ENCODE measurements around the gene ZDHHC9.

Gene ZDHHC9

DNA sequence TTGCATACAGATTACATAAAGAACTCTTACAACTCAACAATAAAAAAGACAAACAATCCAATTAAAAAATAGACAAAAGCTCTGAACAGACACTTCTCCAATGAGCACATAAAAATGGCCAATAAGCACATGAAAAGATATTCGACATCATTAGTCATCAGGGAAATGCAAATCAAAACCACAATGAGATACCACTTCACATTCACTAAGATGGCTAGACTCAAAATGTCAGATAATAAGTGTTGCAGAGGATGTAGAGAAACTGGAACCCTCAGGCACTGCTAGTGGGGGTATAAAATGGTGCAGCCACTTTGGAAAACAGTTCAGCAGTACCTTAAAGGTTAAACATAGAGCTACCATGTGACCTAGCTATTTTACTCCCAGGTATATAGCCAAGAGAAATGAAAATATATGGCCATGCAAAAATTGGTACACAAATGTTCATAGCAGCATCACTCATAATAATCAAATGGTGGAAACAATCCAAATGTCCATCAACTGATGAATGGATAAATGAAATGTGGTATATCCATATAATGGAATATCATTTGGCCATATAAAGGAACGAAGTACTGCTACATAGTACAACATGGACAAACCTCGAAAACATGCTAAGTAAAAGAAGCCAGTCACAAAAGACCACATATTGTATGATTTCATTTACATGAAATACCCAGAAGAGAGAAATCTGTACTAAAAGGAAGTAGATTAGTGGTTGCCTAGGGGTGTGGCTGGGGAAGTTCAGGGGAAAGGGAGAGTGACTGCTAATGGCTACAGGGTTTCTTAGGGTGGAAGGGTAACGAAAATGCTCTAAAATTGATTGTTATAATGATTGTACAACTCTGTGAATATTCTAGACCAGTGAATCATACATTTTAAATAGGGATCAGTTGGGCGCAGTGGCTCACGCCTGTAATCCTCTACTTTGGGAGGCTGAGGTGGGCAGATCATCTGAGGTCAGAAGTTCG is 34.6 kb downstream of the ZDHHC9 start:
- TF ChIP-seq POLR2A (IDR thresholded peaks at IDR 0.05; ENCODE audit: low read depth, low read length), result no peak
- TF ChIP-seq POLR2AphosphoS5 (IDR thresholded peaks at IDR 0.05; ENCODE audit: low read depth, low read length), result no peak
- TF ChIP-seq TAF1 (IDR thresholded peaks at IDR 0.05; ENCODE audit: borderline replicate concordance, low read depth, low read length), result no peak
- DNase-seq (ENCODE audit: insufficient read length), result no peak
- peak; percentile 83 for FAIRE-seq

DNA sequence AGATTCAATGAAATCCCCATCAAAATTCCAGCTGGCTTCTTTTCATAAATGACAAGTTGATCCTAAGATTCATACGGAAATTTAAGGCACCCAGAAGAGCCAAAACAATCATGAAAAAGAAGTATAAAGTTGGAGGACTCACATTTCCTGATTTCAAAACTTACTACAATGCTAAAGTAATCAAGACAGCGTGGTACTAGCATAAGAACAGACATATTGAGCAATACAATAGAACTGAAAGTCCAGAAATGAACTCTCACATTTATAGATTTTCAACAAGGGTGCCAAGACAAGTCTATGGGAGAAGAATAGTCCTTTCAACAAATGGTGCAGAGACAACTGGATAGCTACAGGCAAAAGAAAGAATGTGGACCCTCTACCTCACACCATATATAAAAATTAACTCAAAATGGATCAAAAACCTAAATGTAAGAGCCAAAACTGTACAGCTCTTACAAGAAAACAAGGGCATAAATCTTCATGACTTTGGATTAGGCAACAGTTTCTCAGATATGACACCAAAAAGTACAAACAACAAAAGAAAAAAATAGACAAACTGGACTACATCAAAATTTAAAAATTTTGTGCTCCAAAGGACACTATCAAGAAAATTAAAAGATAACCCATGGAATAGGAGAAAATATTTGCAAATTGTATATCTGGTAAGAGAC is 35.4 kb downstream of the ZDHHC9 start:
- TF ChIP-seq POLR2AphosphoS5 (IDR thresholded peaks at IDR 0.05; ENCODE audit: low read depth, low read length) (no peak), TAF1 (IDR thresholded peaks at IDR 0.05; ENCODE audit: borderline replicate concordance, low read depth, low read length) (no peak), POLR2A (IDR thresholded peaks at IDR 0.05; ENCODE audit: low read depth, low read length) (no peak)
- peak; percentile 33 for FAIRE-seq

DNA sequence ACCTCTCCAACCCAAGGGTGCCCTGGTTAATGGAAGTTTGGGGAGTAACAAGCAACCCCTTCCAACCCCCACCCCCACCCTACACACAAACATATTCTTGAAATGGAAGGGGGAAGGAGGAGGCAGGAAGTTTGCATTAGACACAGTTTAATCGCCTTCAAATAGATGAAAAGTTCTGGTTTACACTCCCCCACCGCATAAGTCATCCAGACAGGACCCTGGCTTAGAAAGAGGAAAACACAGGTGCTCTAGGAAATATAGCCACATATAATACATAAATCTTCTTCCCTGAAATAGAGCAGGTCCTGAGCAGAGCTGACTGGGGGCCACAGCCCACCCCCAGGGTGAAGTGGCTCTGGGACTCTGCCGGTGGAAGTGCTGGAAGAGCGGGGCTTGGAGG is 38.9 kb downstream of the ZDHHC9 start:
- TF ChIP-seq POLR2AphosphoS5 (IDR thresholded peaks at IDR 0.05; ENCODE audit: low read depth, low read length), result no peak
- TF ChIP-seq TAF1 (IDR thresholded peaks at IDR 0.05; ENCODE audit: borderline replicate concordance, low read depth, low read length), result no peak
- no peak for TF ChIP-seq POLR2A (IDR thresholded peaks at IDR 0.05; ENCODE audit: low read depth, low read length)
- no peak for FAIRE-seq
- DNase-seq (ENCODE audit: insufficient read length), result no peak

More for the DNA sequence above, 35.4 kb downstream of the ZDHHC9 start:
- DNase-seq (ENCODE audit: insufficient read length), result no peak

DNA sequence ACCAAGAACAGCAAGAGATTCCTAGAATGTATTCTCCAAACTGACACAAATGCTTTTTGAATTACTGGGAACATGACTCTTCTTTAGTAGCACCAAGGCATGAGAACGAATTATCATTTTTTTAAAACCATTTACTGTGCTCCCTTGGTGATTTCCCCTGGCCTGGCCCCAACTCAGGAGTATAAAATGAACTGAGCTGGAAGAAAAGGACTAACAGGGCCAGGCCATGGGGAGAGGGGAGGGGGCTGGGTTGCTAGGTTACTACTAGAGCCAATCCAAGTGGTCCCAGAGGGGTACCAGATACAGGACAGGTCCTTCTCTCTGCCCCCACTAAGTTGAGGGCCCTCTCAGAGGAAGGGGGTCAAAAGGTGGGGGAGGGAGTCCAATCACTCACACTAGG is 40.8 kb downstream of the ZDHHC9 start:
- peak; percentile 24 for FAIRE-seq
- TF ChIP-seq POLR2A (IDR thresholded peaks at IDR 0.05; ENCODE audit: low read depth, low read length), result no peak
- TF ChIP-seq TAF1 (IDR thresholded peaks at IDR 0.05; ENCODE audit: borderline replicate concordance, low read depth, low read length), result no peak
- no peak for TF ChIP-seq POLR2AphosphoS5 (IDR thresholded peaks at IDR 0.05; ENCODE audit: low read depth, low read length)

DNA sequence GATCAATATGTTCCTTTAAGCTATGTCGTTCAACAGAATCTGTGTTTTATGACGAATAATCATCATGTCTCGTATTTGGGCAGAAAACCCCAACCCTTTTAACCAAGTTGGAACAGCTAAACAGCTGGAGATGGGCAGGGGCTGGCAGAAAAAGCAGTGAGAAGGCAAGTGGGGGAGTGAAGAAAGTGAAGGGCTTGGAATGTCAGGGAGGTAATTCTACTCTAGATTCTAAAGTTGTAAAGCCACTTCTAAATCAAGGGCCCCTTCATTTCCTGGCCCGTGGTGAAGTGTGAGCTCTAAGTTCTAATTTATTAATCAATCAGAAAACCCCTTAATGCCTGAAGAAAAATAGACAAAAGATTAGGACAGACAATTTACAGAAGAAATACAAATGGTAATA is 43.5 kb downstream of the ZDHHC9 start:
- DNase-seq (ENCODE audit: insufficient read length) (no peak), FAIRE-seq (no peak)
- TF ChIP-seq POLR2A (IDR thresholded peaks at IDR 0.05; ENCODE audit: low read depth, low read length), result no peak
- TF ChIP-seq TAF1 (IDR thresholded peaks at IDR 0.05; ENCODE audit: borderline replicate concordance, low read depth, low read length), result no peak
- TF ChIP-seq POLR2AphosphoS5 (IDR thresholded peaks at IDR 0.05; ENCODE audit: low read depth, low read length), result no peak

More for the DNA sequence above, 40.8 kb downstream of the ZDHHC9 start:
- DNase-seq (ENCODE audit: insufficient read length), result no peak

DNA sequence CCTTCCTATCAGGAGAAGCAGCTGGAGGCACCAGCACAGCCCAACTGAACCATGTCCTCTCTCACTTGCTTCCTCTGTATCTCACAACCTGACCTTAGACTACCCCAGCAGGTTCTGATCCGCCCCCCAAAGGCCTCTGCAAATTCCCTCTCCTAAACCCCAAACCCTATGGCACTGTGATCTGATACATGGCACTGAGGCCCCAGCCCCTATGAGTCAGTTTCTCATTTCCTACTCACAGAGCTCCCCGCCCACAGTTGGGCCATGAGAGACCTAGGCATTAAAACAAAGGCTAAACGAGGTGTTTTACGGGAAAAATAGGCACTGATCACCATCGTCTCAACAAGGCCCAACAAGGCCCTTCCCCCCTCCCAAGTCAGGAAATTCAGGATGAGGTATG is 44.8 kb downstream of the ZDHHC9 start:
- no peak for TF ChIP-seq POLR2A (IDR thresholded peaks at IDR 0.05; ENCODE audit: low read depth, low read length)
- no peak for TF ChIP-seq TAF1 (IDR thresholded peaks at IDR 0.05; ENCODE audit: borderline replicate concordance, low read depth, low read length)
- TF ChIP-seq POLR2AphosphoS5 (IDR thresholded peaks at IDR 0.05; ENCODE audit: low read depth, low read length), result no peak; the same call in 1 of the 2 replicates
- peak; percentile 14 for FAIRE-seq
- no peak for DNase-seq (ENCODE audit: insufficient read length)

DNA sequence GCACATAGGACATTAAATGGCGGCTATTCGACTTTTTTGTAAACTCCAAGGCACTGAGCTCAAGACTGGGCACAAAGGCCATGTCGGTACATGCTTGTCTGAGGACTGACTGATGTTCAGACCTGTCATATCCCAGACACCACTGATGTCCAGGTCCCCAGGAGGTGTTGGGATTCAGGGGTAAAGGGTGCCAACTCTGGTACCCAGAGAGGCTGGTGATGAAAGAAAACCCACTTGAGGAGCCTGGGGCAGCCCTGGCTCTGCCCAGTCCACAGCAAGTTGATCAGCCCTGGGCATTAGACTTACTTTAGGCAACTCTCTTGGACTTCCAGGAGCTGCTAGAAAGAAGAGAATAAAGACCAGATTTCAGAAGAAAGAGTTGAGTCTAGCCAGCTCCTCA is 45.2 kb downstream of the ZDHHC9 start:
- FAIRE-seq (no peak), DNase-seq (ENCODE audit: insufficient read length) (no peak)
- TF ChIP-seq TAF1 (IDR thresholded peaks at IDR 0.05; ENCODE audit: borderline replicate concordance, low read depth, low read length) (no peak), POLR2AphosphoS5 (IDR thresholded peaks at IDR 0.05; ENCODE audit: low read depth, low read length) (no peak; the same call in 1 of the 2 replicates), POLR2A (IDR thresholded peaks at IDR 0.05; ENCODE audit: low read depth, low read length) (no peak)

DNA sequence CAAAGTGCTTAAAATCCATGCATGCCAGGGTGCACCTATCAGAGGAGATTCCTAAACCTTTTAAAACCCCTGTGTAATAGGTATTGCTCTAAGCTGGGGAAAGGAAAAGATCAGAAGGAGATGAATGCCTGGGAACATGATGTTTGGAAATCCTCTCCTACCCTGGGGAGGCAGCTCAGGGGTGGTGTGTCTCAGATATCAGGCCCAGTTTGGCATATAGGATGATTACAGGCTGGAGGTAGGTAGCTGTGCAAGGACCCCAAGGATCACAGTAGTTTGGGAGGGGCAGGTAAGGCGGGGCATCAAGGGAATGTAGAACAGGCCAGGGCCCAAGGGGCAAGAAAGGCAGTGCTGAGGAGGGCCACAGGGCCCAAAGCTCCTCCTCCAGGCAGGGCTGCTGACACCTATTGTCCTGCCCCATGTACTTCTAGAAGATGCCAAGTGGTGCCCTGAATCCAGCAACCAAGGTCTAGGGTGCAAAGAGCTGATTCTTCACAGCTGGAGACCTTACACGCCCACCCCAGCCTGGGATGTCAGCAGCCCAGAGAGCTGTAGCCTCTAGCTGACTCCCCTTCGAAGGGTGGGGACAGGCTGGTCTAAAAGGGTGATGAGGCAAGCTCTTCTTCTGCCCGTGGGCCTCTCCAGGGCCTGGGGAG is 46.3 kb downstream of the ZDHHC9 start:
- no peak for DNase-seq (ENCODE audit: insufficient read length)
- peak; percentile 70 for TF ChIP-seq POLR2AphosphoS5 (IDR thresholded peaks at IDR 0.05; ENCODE audit: low read depth, low read length)
- no peak for TF ChIP-seq TAF1 (IDR thresholded peaks at IDR 0.05; ENCODE audit: borderline replicate concordance, low read depth, low read length)
- 0 out of 2 replicates have a peak, but pooled peaks have one; percentile 32 for TF ChIP-seq POLR2A (IDR thresholded peaks at IDR 0.05; ENCODE audit: low read depth, low read length)
- FAIRE-seq, result peak; percentile 65

DNA sequence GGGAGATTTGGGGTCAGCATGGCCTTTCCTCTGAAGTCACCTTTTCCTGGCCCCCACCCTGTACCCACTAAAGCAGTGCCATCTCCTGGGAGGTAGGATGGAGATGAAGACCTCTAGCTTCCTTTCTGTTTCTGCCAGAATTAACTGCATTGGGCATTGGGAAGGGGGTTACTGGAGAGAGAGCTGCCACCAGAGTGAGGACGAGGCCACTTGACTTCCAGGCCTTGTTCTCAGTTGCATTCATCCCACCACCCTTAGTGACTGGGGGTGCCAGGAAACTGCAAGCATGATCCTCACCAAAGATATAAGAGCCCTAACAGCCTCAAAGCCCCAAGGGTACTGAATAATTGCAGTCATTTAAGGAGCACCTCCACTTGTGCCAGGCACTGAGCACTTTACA is 48.1 kb downstream of the ZDHHC9 start:
- no peak for DNase-seq (ENCODE audit: insufficient read length)
- no peak for FAIRE-seq
- TF ChIP-seq POLR2A (IDR thresholded peaks at IDR 0.05; ENCODE audit: low read depth, low read length) (0 out of 2 replicates have a peak, but pooled peaks have one; percentile 36), POLR2AphosphoS5 (IDR thresholded peaks at IDR 0.05; ENCODE audit: low read depth, low read length) (no peak), TAF1 (IDR thresholded peaks at IDR 0.05; ENCODE audit: borderline replicate concordance, low read depth, low read length) (no peak)

DNA sequence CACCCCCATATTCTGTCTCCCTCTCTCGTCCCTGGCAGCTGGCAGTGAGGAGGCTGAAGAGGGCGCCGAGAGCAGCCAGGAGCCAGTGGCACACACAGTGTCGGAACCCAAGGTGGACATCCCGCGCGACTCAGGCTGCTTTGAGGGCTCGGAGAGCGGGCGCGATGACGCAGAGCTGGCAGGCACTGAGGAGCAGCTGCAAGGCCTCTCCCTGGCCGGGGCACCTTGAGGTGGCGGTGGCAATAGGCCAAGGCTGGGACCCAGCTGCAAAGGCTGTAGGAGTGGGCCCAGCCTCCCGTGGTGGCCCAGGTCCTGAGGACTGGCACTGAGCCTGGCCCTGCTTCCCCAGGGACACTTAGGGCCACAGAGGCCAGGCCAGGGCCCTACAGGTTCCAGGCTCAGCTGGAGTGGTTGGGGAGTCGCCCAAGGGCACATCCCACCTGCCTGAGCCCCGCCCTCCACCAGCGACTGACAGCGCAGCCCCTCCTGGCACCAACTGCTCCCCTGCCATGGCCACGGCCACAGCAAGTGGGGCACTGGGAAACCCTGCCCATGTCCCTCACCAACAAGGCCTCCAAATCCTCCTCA is 50.0 kb downstream of the ZDHHC9 start:
- FAIRE-seq (no peak), DNase-seq (ENCODE audit: insufficient read length) (no peak)
- no peak; the same call in 1 of the 2 replicates for TF ChIP-seq POLR2A (IDR thresholded peaks at IDR 0.05; ENCODE audit: low read depth, low read length)

Measured in GM12892 (cell line).